ENCODE results near the gene TSPAN18. TPM values are rescaled to one million over a fixed set of nuclear protein-coding genes. Genes with fewer than 3 reads are reported as not detected.
"Not testable (repeated sequence)": the region's sequence is repeated elsewhere in the genome, so short reads cannot be mapped to it uniquely, and the experiment has no call there.

Gene TSPAN18
- total and polyA plus RNA-seq, 4 experiments from 2014 or later, result 7.3 to 48.6 (median 18.2) TPM

GRCh38 chr11:44868455-44869421, 142.0 kb downstream of the TSPAN18 start:
- Histone ChIP-seq H3K27ac (ENCODE audit: low read depth, low read length) (no peak overlapping the region), H3K4me3 (ENCODE audit: low read length in 2 of 2) (no peak overlapping the region), H3K27me3 (ENCODE audit: insufficient read depth, low read length) (no peaks in the 10 kb centered on the region), H3K36me3 (ENCODE audit: insufficient read depth, low read length) (peaks cover 10% of the 10 kb centered on the region), H3K4me1 (ENCODE audit: insufficient read depth, low read length) (no peaks in the 10 kb centered on the region), H3K9me3 (ENCODE audit: control insufficient read depth in 1 of 2, low read length in 2 of 2) (peaks cover 0 to 4% of the 10 kb centered on the region in 2 donors)
- Mint-ChIP-seq H3K27me3 (no peaks in the 10 kb centered on the region), H3K4me1 (peaks cover 0 to 9% (median 4%) of the 10 kb centered on the region in 4 donors), H3K36me3 (peaks cover 47 to 60% of the 10 kb centered on the region in 2 donors), H3K27ac (peak overlapping the region in 1 of 7 donors; percentile 32), H3K4me3 (no peak overlapping the region), H3K9me3 (peaks cover 0 to 12% (median 8%) of the 10 kb centered on the region in 8 donors)
- no peak for DNase-seq
- intact Hi-C loops (cut with micrococcal nuclease), result no loop called here
- ChIA-PET CTCF (ENCODE audit: partially characterized antibody) (interaction anchor here (0.9 to 1.3 kb wide), 3 partner anchors 43 to 312 kb away, joined by 3 to 4 read pairs (median 3); no protein-coding TSS in a partner anchor), POLR2A (ENCODE audit: partially characterized antibody) (no interaction called here)

GRCh38 chr11:44870181-44870580, 143.4 kb downstream of the TSPAN18 start:
- Histone ChIP-seq H3K27me3 (ENCODE audit: insufficient read depth, low read length) (no peaks in the 10 kb centered on the region), H3K4me3 (ENCODE audit: low read length in 2 of 2) (no peak overlapping the region), H3K27ac (ENCODE audit: low read depth, low read length) (no peak overlapping the region), H3K4me1 (ENCODE audit: insufficient read depth, low read length) (no peaks in the 10 kb centered on the region), H3K9me3 (ENCODE audit: control insufficient read depth in 1 of 2, low read length in 2 of 2) (peaks cover 0 to 4% of the 10 kb centered on the region in 2 donors), H3K36me3 (ENCODE audit: insufficient read depth, low read length) (peaks cover 10% of the 10 kb centered on the region)
- intact Hi-C loops (cut with micrococcal nuclease), result no loop called here
- DNase-seq, result no peak
- POLR2A ChIA-PET (ENCODE audit: partially characterized antibody), result no interaction called here
- Mint-ChIP-seq H3K9me3 (peaks cover 0 to 12% (median 8%) of the 10 kb centered on the region in 8 donors), H3K36me3 (peaks cover 49 to 56% of the 10 kb centered on the region in 2 donors), H3K4me3 (peak overlapping the region in 1 of 8 donors; percentile 24), H3K27me3 (no peaks in the 10 kb centered on the region), H3K4me1 (peaks cover 1 to 14% (median 4%) of the 10 kb centered on the region in 4 donors), H3K27ac (peak overlapping the region in 1 of 7 donors; percentile 56)
- CTCF ChIA-PET (ENCODE audit: partially characterized antibody), result interaction anchor here (1.5 kb wide), 1 partner anchor 8 kb away, joined by 4 read pairs; no protein-coding TSS in a partner anchor

GRCh38 chr11:44870615-44871176, 143.9 kb downstream of the TSPAN18 start:
- Mint-ChIP-seq H3K9me3 (peaks cover 0 to 12% (median 8%) of the 10 kb centered on the region in 8 donors), H3K27ac (peak overlapping the region in 2 of 7 donors; percentile 26 to 62), H3K4me3 (no peak overlapping the region), H3K4me1 (peaks cover 1 to 14% (median 4%) of the 10 kb centered on the region in 4 donors), H3K36me3 (peaks cover 49 to 54% of the 10 kb centered on the region in 2 donors), H3K27me3 (no peaks in the 10 kb centered on the region)
- H3K9me3 ChIP-seq (ENCODE audit: control insufficient read depth in 1 of 2, low read length in 2 of 2), result peaks cover 0 to 4% of the 10 kb centered on the region in 2 donors
- ChIA-PET POLR2A (ENCODE audit: partially characterized antibody) (no interaction called here), CTCF (ENCODE audit: partially characterized antibody) (interaction anchor here (1.5 kb wide), 1 partner anchor 8 kb away, joined by 4 read pairs; no protein-coding TSS in a partner anchor)
- intact Hi-C loops (cut with micrococcal nuclease), result no loop called here
- H3K36me3 ChIP-seq (ENCODE audit: insufficient read depth, low read length), result peaks cover 10% of the 10 kb centered on the region
- H3K4me3 ChIP-seq (ENCODE audit: low read length in 2 of 2), result no peak overlapping the region
- H3K27ac ChIP-seq (ENCODE audit: low read depth, low read length), result no peak overlapping the region
- no peaks in the 10 kb centered on the region for H3K27me3 ChIP-seq (ENCODE audit: insufficient read depth, low read length)
- H3K4me1 ChIP-seq (ENCODE audit: insufficient read depth, low read length), result no peaks in the 10 kb centered on the region
- no peak for DNase-seq

GRCh38 chr11:44871682-44872081, 144.9 kb downstream of the TSPAN18 start:
- H3K27me3 Mint-ChIP-seq; H3K27me3 ChIP-seq (ENCODE audit: insufficient read depth, low read length); H3K36me3 ChIP-seq (ENCODE audit: insufficient read depth, low read length); H3K9me3 ChIP-seq (ENCODE audit: control insufficient read depth in 1 of 2, low read length in 2 of 2); H3K4me3 ChIP-seq (ENCODE audit: low read length in 2 of 2); H3K4me3 Mint-ChIP-seq; H3K4me1 ChIP-seq (ENCODE audit: insufficient read depth, low read length); H3K27ac ChIP-seq (ENCODE audit: low read depth, low read length); POLR2A ChIA-PET (ENCODE audit: partially characterized antibody); H3K27ac Mint-ChIP-seq; intact Hi-C loops (cut with micrococcal nuclease); DNase-seq: not testable (repeated sequence)
- peaks cover 0 to 12% (median 8%) of the 10 kb centered on the region in 8 donors for H3K9me3 Mint-ChIP-seq
- peaks cover 45 to 48% of the 10 kb centered on the region in 2 donors for H3K36me3 Mint-ChIP-seq
- peaks cover 1 to 14% (median 4%) of the 10 kb centered on the region in 4 donors for H3K4me1 Mint-ChIP-seq
- CTCF ChIA-PET (ENCODE audit: partially characterized antibody), result interaction anchor here (1.5 kb wide), 1 partner anchor 9 kb away, joined by 4 read pairs; no protein-coding TSS in a partner anchor

GRCh38 chr11:44872556-44872955, 145.8 kb downstream of the TSPAN18 start:
- POLR2A ChIA-PET (ENCODE audit: partially characterized antibody), result no interaction called here
- no peak overlapping the region for H3K4me3 Mint-ChIP-seq
- Histone ChIP-seq H3K4me3 (ENCODE audit: low read length in 2 of 2) (no peak overlapping the region), H3K9me3 (ENCODE audit: control insufficient read depth in 1 of 2, low read length in 2 of 2) (peaks cover 0 to 4% of the 10 kb centered on the region in 2 donors), H3K4me1 (ENCODE audit: insufficient read depth, low read length) (no peaks in the 10 kb centered on the region), H3K27ac (ENCODE audit: low read depth, low read length) (no peak overlapping the region), H3K36me3 (ENCODE audit: insufficient read depth, low read length) (peaks cover 10% of the 10 kb centered on the region), H3K27me3 (ENCODE audit: insufficient read depth, low read length) (no peaks in the 10 kb centered on the region)
- H3K9me3 Mint-ChIP-seq, result peaks cover 0 to 12% (median 8%) of the 10 kb centered on the region in 8 donors
- CTCF ChIA-PET (ENCODE audit: partially characterized antibody), result no interaction called here
- intact Hi-C loops (cut with micrococcal nuclease), result no loop called here
- no peak overlapping the region for H3K27ac Mint-ChIP-seq
- H3K4me1 Mint-ChIP-seq, result peaks cover 1 to 12% (median 4%) of the 10 kb centered on the region in 4 donors
- DNase-seq, result no peak
- no peaks in the 10 kb centered on the region for H3K27me3 Mint-ChIP-seq
- peaks cover 41 to 42% of the 10 kb centered on the region in 2 donors for H3K36me3 Mint-ChIP-seq

DNA sequence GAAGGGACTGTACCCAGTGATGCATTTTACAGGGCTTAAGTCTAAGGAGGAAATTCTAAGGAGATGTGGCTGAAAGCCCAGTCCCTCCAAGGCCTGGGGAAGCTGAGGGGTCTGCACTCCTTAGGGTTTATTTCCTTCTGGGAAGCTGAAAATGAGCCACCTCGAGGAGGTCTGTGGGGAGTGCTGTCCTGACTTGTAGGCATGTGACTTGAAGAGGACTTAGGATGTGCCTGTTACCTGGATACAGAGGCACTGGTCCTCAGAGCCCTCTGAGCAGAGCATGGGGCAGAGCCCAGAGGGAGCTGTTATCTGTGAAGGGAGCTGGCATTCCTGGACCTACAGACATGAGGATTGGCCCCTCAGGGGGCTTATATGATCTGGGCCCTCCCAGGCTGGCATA, 146.8 kb downstream of the TSPAN18 start:
- peak overlapping the region in 2 of 7 donors; percentile 59 to 68 for H3K27ac Mint-ChIP-seq
- H3K36me3 Mint-ChIP-seq, result peaks cover 31 to 34% of the 10 kb centered on the region in 2 donors
- CTCF ChIA-PET (ENCODE audit: partially characterized antibody), result interaction anchor here (0.7 kb wide), 1 partner anchor 20 kb away, joined by 3 read pairs; no protein-coding TSS in a partner anchor
- intact Hi-C loops (cut with micrococcal nuclease), result no loop called here
- peaks cover 0 to 4% of the 10 kb centered on the region in 2 donors for H3K9me3 ChIP-seq (ENCODE audit: control insufficient read depth in 1 of 2, low read length in 2 of 2)
- peaks cover 0 to 5% (median 1%) of the 10 kb centered on the region in 4 donors for H3K4me1 Mint-ChIP-seq
- POLR2A ChIA-PET (ENCODE audit: partially characterized antibody), result no interaction called here
- H3K36me3 ChIP-seq (ENCODE audit: insufficient read depth, low read length), result peaks cover 10% of the 10 kb centered on the region
- no peak overlapping the region for H3K4me3 ChIP-seq (ENCODE audit: low read length in 2 of 2)
- H3K4me3 Mint-ChIP-seq, result no peak overlapping the region
- no peak for DNase-seq
- H3K4me1 ChIP-seq (ENCODE audit: insufficient read depth, low read length), result no peaks in the 10 kb centered on the region
- H3K9me3 Mint-ChIP-seq, result peaks cover 0 to 12% (median 8%) of the 10 kb centered on the region in 8 donors
- no peak overlapping the region for H3K27ac ChIP-seq (ENCODE audit: low read depth, low read length)
- H3K27me3 ChIP-seq (ENCODE audit: insufficient read depth, low read length), result no peaks in the 10 kb centered on the region
- no peaks in the 10 kb centered on the region for H3K27me3 Mint-ChIP-seq

DNA sequence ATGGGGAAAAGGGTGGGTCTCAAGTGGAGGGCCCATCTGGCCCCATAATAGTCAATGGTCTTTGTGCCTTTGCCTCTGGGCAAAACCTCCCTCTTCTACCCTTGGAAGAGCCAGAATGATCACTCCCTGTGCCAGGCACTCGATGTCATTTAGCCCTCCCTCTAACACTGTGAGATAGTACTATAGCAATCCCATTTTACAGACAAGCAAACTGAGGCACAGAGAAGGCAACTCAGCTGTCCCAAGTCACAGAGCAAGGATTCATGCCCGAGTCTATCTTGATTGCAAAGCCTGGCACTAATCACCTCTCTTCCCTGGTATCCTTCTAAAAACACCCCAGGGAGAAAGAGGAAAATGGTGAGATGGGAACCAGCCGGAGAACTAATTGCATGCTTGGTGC, 147.5 kb downstream of the TSPAN18 start:
- Mint-ChIP-seq H3K4me1 (peaks cover 0 to 5% (median 1%) of the 10 kb centered on the region in 4 donors), H3K27me3 (no peaks in the 10 kb centered on the region), H3K9me3 (peaks cover 0 to 12% (median 8%) of the 10 kb centered on the region in 8 donors), H3K4me3 (no peak overlapping the region), H3K27ac (peak overlapping the region in 1 of 7 donors; percentile 47), H3K36me3 (peaks cover 25 to 33% of the 10 kb centered on the region in 2 donors)
- Histone ChIP-seq H3K4me3 (ENCODE audit: low read length in 2 of 2) (no peak overlapping the region), H3K27me3 (ENCODE audit: insufficient read depth, low read length) (no peaks in the 10 kb centered on the region), H3K4me1 (ENCODE audit: insufficient read depth, low read length) (no peaks in the 10 kb centered on the region), H3K36me3 (ENCODE audit: insufficient read depth, low read length) (peaks cover 10% of the 10 kb centered on the region), H3K9me3 (ENCODE audit: control insufficient read depth in 1 of 2, low read length in 2 of 2) (peaks cover 0 to 4% of the 10 kb centered on the region in 2 donors), H3K27ac (ENCODE audit: low read depth, low read length) (no peak overlapping the region)
- ChIA-PET CTCF (ENCODE audit: partially characterized antibody) (interaction anchor here (0.7 kb wide), 1 partner anchor 19 kb away, joined by 3 read pairs; no protein-coding TSS in a partner anchor), POLR2A (ENCODE audit: partially characterized antibody) (no interaction called here)
- DNase-seq, result no peak
- intact Hi-C loops (cut with micrococcal nuclease), result no loop called here
